Peyer's patch (tissue), 4 donors: ENCODE measurements around the gene RPL18A.

Source experiments
- POLR2A ChIP-seq, 2 donors: fragments of 450-650 bp; IDR thresholded peaks; one replicate each; pipeline ENCODE4 v1.5.1; 2017; ENCODE audit warnings: antibody characterized with exemption in 2 of 2, mild to moderate bottlenecking in 2 of 2, moderate library complexity in 2 of 2
- TF ChIP-seq, protein P1 (sequence below), 6 experiments: fragments of 450-650 bp in 4 of 6; fragments of 200-600 bp in 2 of 6; sonication (generic) in 1 of 6; IDR thresholded peaks; one replicate each; pipeline ENCODE4 v1.5.1; 2017 to 2019; ENCODE audit warnings: antibody characterized with exemption in 6 of 6, mild to moderate bottlenecking in 3 of 6, moderate library complexity in 1 of 6

DNA sequence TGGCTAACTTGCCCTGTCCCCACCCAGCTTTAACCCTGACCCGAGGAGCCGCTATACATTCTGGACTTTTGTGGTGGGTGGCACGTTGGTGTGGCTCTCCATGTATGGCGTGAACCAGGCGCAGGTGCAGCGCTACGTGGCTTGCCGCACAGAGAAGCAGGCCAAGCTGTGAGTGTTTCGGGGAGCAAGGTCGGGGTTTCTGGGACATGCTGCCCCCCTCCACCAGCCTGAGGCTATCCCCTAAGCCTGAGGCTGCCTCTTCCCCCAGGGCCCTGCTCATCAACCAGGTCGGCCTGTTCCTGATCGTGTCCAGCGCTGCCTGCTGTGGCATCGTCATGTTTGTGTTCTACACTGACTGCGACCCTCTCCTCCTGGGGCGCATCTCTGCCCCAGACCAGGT is 18.0 kb downstream of the RPL18A start:
- TF ChIP-seq, protein P1, sequence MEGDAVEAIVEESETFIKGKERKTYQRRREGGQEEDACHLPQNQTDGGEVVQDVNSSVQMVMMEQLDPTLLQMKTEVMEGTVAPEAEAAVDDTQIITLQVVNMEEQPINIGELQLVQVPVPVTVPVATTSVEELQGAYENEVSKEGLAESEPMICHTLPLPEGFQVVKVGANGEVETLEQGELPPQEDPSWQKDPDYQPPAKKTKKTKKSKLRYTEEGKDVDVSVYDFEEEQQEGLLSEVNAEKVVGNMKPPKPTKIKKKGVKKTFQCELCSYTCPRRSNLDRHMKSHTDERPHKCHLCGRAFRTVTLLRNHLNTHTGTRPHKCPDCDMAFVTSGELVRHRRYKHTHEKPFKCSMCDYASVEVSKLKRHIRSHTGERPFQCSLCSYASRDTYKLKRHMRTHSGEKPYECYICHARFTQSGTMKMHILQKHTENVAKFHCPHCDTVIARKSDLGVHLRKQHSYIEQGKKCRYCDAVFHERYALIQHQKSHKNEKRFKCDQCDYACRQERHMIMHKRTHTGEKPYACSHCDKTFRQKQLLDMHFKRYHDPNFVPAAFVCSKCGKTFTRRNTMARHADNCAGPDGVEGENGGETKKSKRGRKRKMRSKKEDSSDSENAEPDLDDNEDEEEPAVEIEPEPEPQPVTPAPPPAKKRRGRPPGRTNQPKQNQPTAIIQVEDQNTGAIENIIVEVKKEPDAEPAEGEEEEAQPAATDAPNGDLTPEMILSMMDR (IDR thresholded peaks at IDR 0.05): no peak
- no peak for TF ChIP-seq POLR2A (IDR thresholded peaks at IDR 0.05)
